HL-60 (cell line): Measurements from ENCODE around the gene SLC9A7.

Source experiments
- DNase-seq, 2 experiments: peaks; one replicate each; pipeline ENCODE4 v3.0.0-alpha.2; 2010 to 2020; ENCODE audit warnings: low read depth in 1 of 2, low spot score in 1 of 2
- H3K27ac ChIP-seq: fragments of 250-450 bp; sonication (Bioruptor Pico); replicated peaks from 2 replicates; pipeline ENCODE4 v1.5.1; 2020; ENCODE audit warnings: mild to moderate bottlenecking, moderate library complexity
- H3K27me3 ChIP-seq: fragments of 250-450 bp; sonication (Bioruptor Pico); 2 replicates; pipeline ENCODE4 v1.5.1; 2021; ENCODE audit warnings: mild to moderate bottlenecking, moderate library complexity; ENCODE audit not compliant: insufficient read depth, poor library complexity, severe bottlenecking
- H3K4me3 ChIP-seq: replicated peaks from 2 replicates; pipeline ENCODE4 v1.5.1; 2011; ENCODE audit warnings: mild to moderate bottlenecking, control low read depth, low read length; ENCODE audit not compliant: insufficient read depth
- GABPA ChIP-seq: IDR thresholded peaks from 2 replicates; pipeline ENCODE4 v1.6.1; 2012; ENCODE audit warnings: low read depth
- POLR2AphosphoS5 ChIP-seq: IDR thresholded peaks from 2 replicates; pipeline ENCODE4 v1.6.1; 2012; ENCODE audit warnings: low read depth
- SPI1 ChIP-seq: IDR thresholded peaks from 2 replicates; pipeline ENCODE4 v1.6.1; 2012; ENCODE audit warnings: low read depth, mild to moderate bottlenecking, borderline replicate concordance
- TF ChIP-seq, protein P1 (sequence below): IDR thresholded peaks from one replicate; pipeline ENCODE4 v1.5.1; 2011; ENCODE audit warnings: low read length, control low read depth, inconsistent platforms; ENCODE audit not compliant: insufficient read depth
- TF ChIP-seq, protein P2 (sequence below): IDR thresholded peaks from 2 replicates; pipeline ENCODE4 v1.6.1; 2012; ENCODE audit warnings: low read depth; ENCODE audit not compliant: insufficient replicate concordance

The SLC9A7 gene

DNA sequence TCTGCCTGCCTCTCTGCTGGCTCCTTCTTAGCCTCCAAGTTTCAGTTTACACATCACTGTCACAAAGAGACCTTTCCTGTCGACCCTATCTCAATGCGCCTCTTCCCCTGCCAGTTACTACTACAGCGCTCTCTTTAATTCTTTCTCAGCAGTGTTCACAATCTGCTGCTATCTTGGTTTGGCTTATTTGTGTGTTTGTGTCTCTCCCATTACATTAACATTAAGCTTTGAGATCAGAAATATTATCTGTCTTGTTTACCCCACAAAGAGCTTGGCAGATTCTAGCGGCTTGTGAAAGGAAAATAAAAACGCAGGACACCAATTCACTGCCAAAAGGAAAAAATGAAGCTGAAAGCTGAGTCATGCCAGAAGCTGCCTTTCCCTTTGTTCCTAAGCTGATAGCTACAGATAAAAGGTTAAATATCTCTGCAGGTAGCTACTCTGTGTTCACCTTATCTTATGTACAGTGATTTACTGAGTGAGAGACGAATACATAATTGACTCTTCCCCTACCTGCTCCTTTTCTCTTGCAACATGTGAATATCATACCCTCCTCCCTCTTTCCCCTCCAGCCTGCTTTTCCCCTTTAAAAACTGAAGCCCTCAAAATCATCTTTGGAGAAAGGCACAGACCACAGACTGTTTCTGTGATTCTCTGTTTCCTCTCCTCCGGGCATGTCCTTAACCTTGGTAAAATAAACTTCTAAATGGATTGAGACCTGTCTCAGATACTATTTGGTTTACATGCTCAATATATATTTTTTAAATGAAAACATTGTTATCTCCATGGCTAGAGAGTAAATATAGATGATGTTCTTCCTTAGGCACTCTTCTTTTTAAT is 19.3 kb upstream of the SLC9A7 start:
- Histone ChIP-seq H3K27me3 (no peaks in the 10 kb centered on the region), H3K4me3 (no peak overlapping the region), H3K27ac (no peak overlapping the region)
- TF ChIP-seq POLR2AphosphoS5: no peak
- TF ChIP-seq, protein P1, sequence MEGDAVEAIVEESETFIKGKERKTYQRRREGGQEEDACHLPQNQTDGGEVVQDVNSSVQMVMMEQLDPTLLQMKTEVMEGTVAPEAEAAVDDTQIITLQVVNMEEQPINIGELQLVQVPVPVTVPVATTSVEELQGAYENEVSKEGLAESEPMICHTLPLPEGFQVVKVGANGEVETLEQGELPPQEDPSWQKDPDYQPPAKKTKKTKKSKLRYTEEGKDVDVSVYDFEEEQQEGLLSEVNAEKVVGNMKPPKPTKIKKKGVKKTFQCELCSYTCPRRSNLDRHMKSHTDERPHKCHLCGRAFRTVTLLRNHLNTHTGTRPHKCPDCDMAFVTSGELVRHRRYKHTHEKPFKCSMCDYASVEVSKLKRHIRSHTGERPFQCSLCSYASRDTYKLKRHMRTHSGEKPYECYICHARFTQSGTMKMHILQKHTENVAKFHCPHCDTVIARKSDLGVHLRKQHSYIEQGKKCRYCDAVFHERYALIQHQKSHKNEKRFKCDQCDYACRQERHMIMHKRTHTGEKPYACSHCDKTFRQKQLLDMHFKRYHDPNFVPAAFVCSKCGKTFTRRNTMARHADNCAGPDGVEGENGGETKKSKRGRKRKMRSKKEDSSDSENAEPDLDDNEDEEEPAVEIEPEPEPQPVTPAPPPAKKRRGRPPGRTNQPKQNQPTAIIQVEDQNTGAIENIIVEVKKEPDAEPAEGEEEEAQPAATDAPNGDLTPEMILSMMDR: no peak
- TF ChIP-seq, protein P2, sequence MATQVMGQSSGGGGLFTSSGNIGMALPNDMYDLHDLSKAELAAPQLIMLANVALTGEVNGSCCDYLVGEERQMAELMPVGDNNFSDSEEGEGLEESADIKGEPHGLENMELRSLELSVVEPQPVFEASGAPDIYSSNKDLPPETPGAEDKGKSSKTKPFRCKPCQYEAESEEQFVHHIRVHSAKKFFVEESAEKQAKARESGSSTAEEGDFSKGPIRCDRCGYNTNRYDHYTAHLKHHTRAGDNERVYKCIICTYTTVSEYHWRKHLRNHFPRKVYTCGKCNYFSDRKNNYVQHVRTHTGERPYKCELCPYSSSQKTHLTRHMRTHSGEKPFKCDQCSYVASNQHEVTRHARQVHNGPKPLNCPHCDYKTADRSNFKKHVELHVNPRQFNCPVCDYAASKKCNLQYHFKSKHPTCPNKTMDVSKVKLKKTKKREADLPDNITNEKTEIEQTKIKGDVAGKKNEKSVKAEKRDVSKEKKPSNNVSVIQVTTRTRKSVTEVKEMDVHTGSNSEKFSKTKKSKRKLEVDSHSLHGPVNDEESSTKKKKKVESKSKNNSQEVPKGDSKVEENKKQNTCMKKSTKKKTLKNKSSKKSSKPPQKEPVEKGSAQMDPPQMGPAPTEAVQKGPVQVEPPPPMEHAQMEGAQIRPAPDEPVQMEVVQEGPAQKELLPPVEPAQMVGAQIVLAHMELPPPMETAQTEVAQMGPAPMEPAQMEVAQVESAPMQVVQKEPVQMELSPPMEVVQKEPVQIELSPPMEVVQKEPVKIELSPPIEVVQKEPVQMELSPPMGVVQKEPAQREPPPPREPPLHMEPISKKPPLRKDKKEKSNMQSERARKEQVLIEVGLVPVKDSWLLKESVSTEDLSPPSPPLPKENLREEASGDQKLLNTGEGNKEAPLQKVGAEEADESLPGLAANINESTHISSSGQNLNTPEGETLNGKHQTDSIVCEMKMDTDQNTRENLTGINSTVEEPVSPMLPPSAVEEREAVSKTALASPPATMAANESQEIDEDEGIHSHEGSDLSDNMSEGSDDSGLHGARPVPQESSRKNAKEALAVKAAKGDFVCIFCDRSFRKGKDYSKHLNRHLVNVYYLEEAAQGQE: no peak
- TF ChIP-seq GABPA: no peak
- TF ChIP-seq SPI1: no peak
- DNase-seq: no peak

- DNase-seq: no peak
- Histone ChIP-seq H3K4me3 (no peak overlapping the region), H3K27me3 (no peaks in the 10 kb centered on the region), H3K27ac (no peak overlapping the region)
- TF ChIP-seq, protein P2: no peak
- TF ChIP-seq GABPA (no peak), POLR2AphosphoS5 (no peak), SPI1 (no peak)
- TF ChIP-seq, protein P1: no peak
These were observed 11.9 kb upstream of the SLC9A7 start for GRCh38 chrX:46770817-46771163.

DNA sequence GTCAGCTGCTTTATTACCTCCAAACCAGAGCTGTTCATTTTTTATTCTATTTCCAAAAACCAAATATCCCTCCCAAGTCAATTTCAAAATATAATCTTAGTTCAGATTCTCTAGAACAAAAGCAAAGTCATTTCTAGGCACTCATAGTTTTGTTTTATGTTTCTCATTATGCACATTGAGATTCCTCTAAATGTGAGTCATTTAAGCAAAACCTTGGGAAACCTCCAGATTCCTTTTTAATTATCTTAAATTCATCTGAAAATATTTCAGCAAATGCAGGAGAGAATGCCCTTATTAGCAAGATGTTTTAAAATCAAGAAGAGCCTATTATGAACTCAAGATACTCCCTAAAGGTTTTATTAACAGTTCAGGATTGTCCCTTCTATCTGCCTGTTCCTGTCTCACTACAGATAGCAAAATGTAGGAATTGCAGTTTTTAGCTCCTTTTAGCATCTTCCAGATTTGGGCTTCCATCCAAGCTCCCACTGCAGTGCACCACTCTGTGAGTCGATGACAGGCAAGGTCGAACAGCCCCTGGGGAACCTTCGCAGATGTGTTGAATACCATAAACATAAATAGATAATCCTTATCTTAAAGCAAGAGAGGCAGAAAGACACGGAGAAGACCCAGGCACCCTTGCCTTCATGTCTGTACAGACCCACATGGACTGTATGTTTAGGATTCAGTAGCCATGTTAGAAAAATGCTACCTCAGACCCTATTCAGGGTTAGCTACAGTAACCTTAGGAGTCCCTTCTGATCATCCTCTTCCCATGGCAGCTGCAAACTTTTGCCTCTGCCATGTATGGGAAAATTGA is 11.3 kb upstream of the SLC9A7 start:
- Histone ChIP-seq H3K27ac (no peak overlapping the region), H3K4me3 (no peak overlapping the region), H3K27me3 (no peaks in the 10 kb centered on the region)
- DNase-seq: no peak
- no peak for TF ChIP-seq SPI1
- TF ChIP-seq, protein P1: no peak
- no peak for TF ChIP-seq POLR2AphosphoS5
- no peak for TF ChIP-seq GABPA
- TF ChIP-seq, protein P2: no peak
